Stomach (tissue), 9 donors: ENCODE measurements around the gene SLC16A5. TPM values are rescaled to one million over a fixed set of nuclear protein-coding genes. Genes with fewer than 3 reads are reported as not detected.
A peak's percentile ranks its signal among the peaks of the same experiment; 100 is the strongest.

Experiments
- DNase-seq, 2 donors: peaks; one replicate each; pipeline versions ENCODE4 v3.0.0 to v3.0.0-alpha.2; 2013 to 2019
- H3K27ac ChIP-seq, 5 donors: fragments of 200-600 bp in 4 of 5; sonication (generic) in 4 of 5; one replicate each; pipeline ENCODE4 v1.5.1; 2013 to 2019; ENCODE audit warnings: mild to moderate bottlenecking in 1 of 5, moderate library complexity in 1 of 5
- H3K27me3 ChIP-seq, 3 donors: fragments of 200-600 bp; sonication (generic); one replicate each; pipeline ENCODE4 v1.5.1; 2017 to 2019; ENCODE audit warnings: mixed run types in 1 of 3
- H3K36me3 ChIP-seq, 4 donors: fragments of 200-600 bp; sonication (generic); 1 replicate in 3 of 4; 2 replicates in 1 of 4; pipeline ENCODE4 v1.5.1; 2016 to 2019
- H3K4me1 ChIP-seq, 4 donors: fragments of 200-600 bp; sonication (generic); one replicate each; pipeline ENCODE4 v1.5.1; 2016 to 2019
- H3K4me3 ChIP-seq, 4 donors: fragments of 200-600 bp; sonication (generic) in 3 of 4; one replicate each; pipeline ENCODE4 v1.5.1; 2016 to 2019; ENCODE audit warnings: mild to moderate bottlenecking in 1 of 4
- H3K9me3 ChIP-seq, 4 donors: fragments of 200-600 bp; sonication (generic); one replicate each; pipeline ENCODE4 v1.5.1; 2016 to 2019
- EP300 ChIP-seq: sonication (generic); formaldehyde crosslinking; IDR thresholded peaks from one replicate; pipeline ENCODE4 v1.6.1; 2017; ENCODE audit warnings: antibody characterized with exemption
- POLR2A ChIP-seq, 4 donors: fragments of 450-650 bp; IDR thresholded peaks; one replicate each; pipeline ENCODE4 v1.6.1; 2016; ENCODE audit warnings: antibody characterized with exemption in 4 of 4, control low read depth in 2 of 4, mild to moderate bottlenecking in 1 of 4, moderate library complexity in 1 of 4
- POLR2AphosphoS5 ChIP-seq, 3 donors: sonication (generic); formaldehyde crosslinking; IDR thresholded peaks; one replicate each; pipeline ENCODE4 v1.6.1; 2016; ENCODE audit warnings: antibody characterized with exemption in 3 of 3
- WGBS, 5 donors: extraction: QIAGEN DNeasy Blood & Tissue Kit in 3 of 5; methylation state at CpG; one replicate each; pipeline versions ENCODE4 v1.1.5 to v1.1.7; 2013 to 2018; 5-methylcytosine and 5-hydroxymethylcytosine counted together
- intact Hi-C: fragments of 100-400 bp; cut with DNase I; formaldehyde crosslinking; loops from one replicate; pipeline ENCODE4 v1.15.1; 2023; ENCODE audit warnings: low total_unique reads
- polyA plus RNA-seq, 3 donors: library from polyadenylated mRNA; stranded (reverse); fragments of 200-250 nt; gene quantifications; one replicate each; pipeline ENCODE4 v1.2.3, GENCODE V29; 2013
- small RNA-seq, 4 donors: library from RNA; depleted of rRNA; stranded (forward); fragments of <200 nt; gene quantifications; one replicate each; pipeline ENCODE3, GENCODE V24; 2016
- total RNA-seq, 5 donors: library from RNA; depleted of rRNA; stranded (reverse); fragments of >200 nt; gene quantifications; one replicate each; pipeline versions ENCODE4 v1.1.0 to v1.2.3, GENCODE V29; 2014 to 2016
- TF ChIP-seq, protein P1 (sequence below), 7 experiments: fragments of 450-650 bp in 4 of 7; fragments of 200-600 bp in 3 of 7; sonication (generic) in 3 of 7; IDR thresholded peaks; one replicate each; pipeline ENCODE4 v1.5.1; 2016 to 2019; ENCODE audit warnings: antibody characterized with exemption in 7 of 7, control low read depth in 2 of 7, mild to moderate bottlenecking in 1 of 7
- donor health status: healthy with polysubstance abuse.
- donor health status: Bipolar disorder and iron deficiency.
- donor health status: healthy.

Gene SLC16A5
- total and polyA plus RNA-seq, 8 donors = 6.8 to 132 (median 36.5) TPM

- H3K27ac ChIP-seq = peak within 1 kb of the TSS; percentile 83 to 95 (median 89)
- TF ChIP-seq, protein P1, sequence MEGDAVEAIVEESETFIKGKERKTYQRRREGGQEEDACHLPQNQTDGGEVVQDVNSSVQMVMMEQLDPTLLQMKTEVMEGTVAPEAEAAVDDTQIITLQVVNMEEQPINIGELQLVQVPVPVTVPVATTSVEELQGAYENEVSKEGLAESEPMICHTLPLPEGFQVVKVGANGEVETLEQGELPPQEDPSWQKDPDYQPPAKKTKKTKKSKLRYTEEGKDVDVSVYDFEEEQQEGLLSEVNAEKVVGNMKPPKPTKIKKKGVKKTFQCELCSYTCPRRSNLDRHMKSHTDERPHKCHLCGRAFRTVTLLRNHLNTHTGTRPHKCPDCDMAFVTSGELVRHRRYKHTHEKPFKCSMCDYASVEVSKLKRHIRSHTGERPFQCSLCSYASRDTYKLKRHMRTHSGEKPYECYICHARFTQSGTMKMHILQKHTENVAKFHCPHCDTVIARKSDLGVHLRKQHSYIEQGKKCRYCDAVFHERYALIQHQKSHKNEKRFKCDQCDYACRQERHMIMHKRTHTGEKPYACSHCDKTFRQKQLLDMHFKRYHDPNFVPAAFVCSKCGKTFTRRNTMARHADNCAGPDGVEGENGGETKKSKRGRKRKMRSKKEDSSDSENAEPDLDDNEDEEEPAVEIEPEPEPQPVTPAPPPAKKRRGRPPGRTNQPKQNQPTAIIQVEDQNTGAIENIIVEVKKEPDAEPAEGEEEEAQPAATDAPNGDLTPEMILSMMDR (IDR thresholded peaks at IDR 0.05) = no peak
- TF ChIP-seq POLR2AphosphoS5 (IDR thresholded peaks at IDR 0.05) (peak; percentile 57 to 100 (median 99)), POLR2A (IDR thresholded peaks at IDR 0.05) (peak in 2 of 4 donors; percentile 85 to 98)
- no peaks in the 10 kb centered on the region for H3K9me3 ChIP-seq
- H3K4me3 ChIP-seq = peak within 1 kb of the TSS; percentile 82 to 96 (median 93)
- 2 to 3% (median 2%) methylated on average over 34 to 67 of the region's 67 CpGs for WGBS, 5 donors
- intact Hi-C loops = no loop called here
- peaks cover 8 to 54% (median 22%) of the 10 kb centered on the region in 4 donors for H3K4me1 ChIP-seq
- no peaks in the 10 kb centered on the region for H3K27me3 ChIP-seq
- no peaks in the 10 kb centered on the region for H3K36me3 ChIP-seq
- peak; percentile 99 to 100 for DNase-seq
Observed at GRCh38 chr17:75154195-75155106, 66.7 kb downstream of the SLC16A5 start, which contains the start of gene JPT1. Gene JPT1, minus strand, starts transcription at chr17:75154512. Its CDS starts 115 bp downstream, at chr17:75154397.

DNA sequence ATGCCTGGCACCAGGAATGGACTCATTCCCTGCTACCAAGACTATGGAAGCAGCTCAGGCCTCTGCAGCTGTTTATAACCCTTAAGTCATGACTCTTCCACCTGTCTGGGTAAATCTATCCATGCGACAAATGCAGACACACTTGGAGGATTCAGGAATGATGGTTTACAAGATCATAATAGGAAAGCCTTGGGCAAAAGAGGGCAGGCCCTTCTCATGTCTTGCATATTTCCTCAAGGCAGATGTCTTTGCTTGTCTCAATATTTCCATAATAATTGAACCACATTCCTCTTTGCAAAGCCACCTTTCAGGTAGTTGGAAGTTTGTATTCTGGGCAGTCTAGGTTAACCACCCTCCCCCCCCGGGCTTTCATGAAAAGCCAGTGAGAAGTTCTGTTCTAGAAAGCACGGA, 67.4 kb downstream of the SLC16A5 start:
- Histone ChIP-seq H3K4me1 (peaks cover 11 to 52% (median 22%) of the 10 kb centered on the region in 4 donors), H3K9me3 (no peaks in the 10 kb centered on the region), H3K4me3 (peak overlapping the region in 1 of 4 donors; percentile 96), H3K27ac (peak overlapping the region in 2 of 5 donors; percentile 85 to 95), H3K36me3 (no peaks in the 10 kb centered on the region), H3K27me3 (no peaks in the 10 kb centered on the region)
- intact Hi-C loops = no loop called here
- TF ChIP-seq POLR2A (IDR thresholded peaks at IDR 0.05) = no peak
- TF ChIP-seq EP300 = no peak
- TF ChIP-seq, protein P1 (IDR thresholded peaks at IDR 0.05) = no peak
- no peak for TF ChIP-seq POLR2AphosphoS5 (IDR thresholded peaks at IDR 0.05)
- WGBS, 5 donors = 80 to 92% (median 88%) methylated on average over 3 of the region's 3 CpGs
- DNase-seq = no peak

Small RNA genes lying within 50 kb of the gene (small RNA-seq; reads per million reads assigned to genes)
- gene AC111186.1 (0 reads per million in 4 donors), gene RF00019 (0 reads per million in 4 donors), gene RN7SL573P (0 reads per million in 4 donors)

Other genes starting within 250 kb of the SLC16A5 start
- under 1 TPM in 1 of 5 donors, not detected in 4; 0.55 TPM for gene GRIN2C, start 228.1 kb upstream of the SLC16A5 start, total RNA-seq
- gene GRIN2C, start 228.1 kb upstream of the SLC16A5 start, polyA plus RNA-seq = under 1 TPM in 1 of 3 donors, not detected in 2; 0.33 TPM
- 10 to 100 TPM in 3 of 5 donors, 1 to 10 TPM in 1, under 1 TPM in 1; 0.58 to 94.1 (median 15.4) TPM for gene FDXR, start 215.0 kb upstream of the SLC16A5 start, total RNA-seq
- 10 to 100 TPM in 2 of 3 donors, 1 to 10 TPM in 1; 8.6 to 21.1 (median 12.5) TPM for gene FDXR, start 215.0 kb upstream of the SLC16A5 start, polyA plus RNA-seq
- 1 to 10 TPM in 1 of 5 donors, not detected in 4; 1.8 TPM for gene FADS6, start 194.3 kb upstream of the SLC16A5 start, total RNA-seq
- under 1 TPM in 1 of 3 donors, not detected in 2; 0.50 TPM for gene FADS6, start 194.3 kb upstream of the SLC16A5 start, polyA plus RNA-seq
- gene USH1G, start 164.7 kb upstream of the SLC16A5 start, total RNA-seq = under 1 TPM in 1 of 5 donors, not detected in 4; 0.18 TPM
- gene USH1G, start 164.7 kb upstream of the SLC16A5 start, polyA plus RNA-seq = 1 to 10 TPM in 1 of 3 donors, not detected in 2; 1.0 TPM
- 1 to 10 TPM in 1 of 5 donors, not detected in 4; 3.2 TPM for gene OTOP2, start 163.7 kb upstream of the SLC16A5 start, total RNA-seq
- gene OTOP2, start 163.7 kb upstream of the SLC16A5 start, polyA plus RNA-seq = under 1 TPM in 1 of 3 donors, not detected in 2; 0.15 TPM
- gene OTOP3, start 152.1 kb upstream of the SLC16A5 start, total RNA-seq = under 1 TPM in 1 of 5 donors, not detected in 4; 0.18 TPM
- gene OTOP3, start 152.1 kb upstream of the SLC16A5 start, polyA plus RNA-seq = 1 to 10 TPM in 1 of 3 donors, not detected in 2; 2.6 TPM
- 100 to 1,000 TPM in 2 of 5 donors, 10 to 100 TPM in 3; 36.5 to 304 (median 94.5) TPM for gene HID1, start 115.2 kb upstream of the SLC16A5 start, total RNA-seq
- 10 to 100 TPM; 52.7 to 85.2 (median 69.5) TPM for gene HID1, start 115.2 kb upstream of the SLC16A5 start, polyA plus RNA-seq
- gene CDR2L, start 100.3 kb upstream of the SLC16A5 start, total RNA-seq = 10 to 100 TPM in 4 of 5 donors, 1 to 10 TPM in 1; 4.8 to 78.8 (median 11.7) TPM
- gene CDR2L, start 100.3 kb upstream of the SLC16A5 start, polyA plus RNA-seq = 10 to 100 TPM in 1 of 3 donors, 1 to 10 TPM in 2; 4.4 to 18.9 (median 6.1) TPM
- gene MRPL58, start 75.3 kb upstream of the SLC16A5 start, total RNA-seq = 10 to 100 TPM in 4 of 5 donors, 1 to 10 TPM in 1; 6.7 to 69.0 (median 29.2) TPM
- gene MRPL58, start 75.3 kb upstream of the SLC16A5 start, polyA plus RNA-seq = 10 to 100 TPM; 42.1 to 57.1 (median 48.7) TPM
- gene ATP5PD, start 41.0 kb upstream of the SLC16A5 start, total RNA-seq = 100 to 1,000 TPM in 4 of 5 donors, 10 to 100 TPM in 1; 77.0 to 307 (median 205) TPM
- gene ATP5PD, start 41.0 kb upstream of the SLC16A5 start, polyA plus RNA-seq = 100 to 1,000 TPM; 474 to 681 (median 546) TPM
- gene KCTD2, start 40.7 kb upstream of the SLC16A5 start, total RNA-seq = 10 to 100 TPM in 4 of 5 donors, 1 to 10 TPM in 1; 9.9 to 25.8 (median 12.5) TPM
- gene KCTD2, start 40.7 kb upstream of the SLC16A5 start, polyA plus RNA-seq = 10 to 100 TPM; 10.6 to 13.1 (median 11.2) TPM
- gene ARMC7, start 22.0 kb downstream of the SLC16A5 start, total RNA-seq = 10 to 100 TPM in 4 of 5 donors, 1 to 10 TPM in 1; 2.2 to 26.8 (median 13.9) TPM
- 10 to 100 TPM in 2 of 3 donors, 1 to 10 TPM in 1; 9.6 to 10.8 (median 10.7) TPM for gene ARMC7, start 22.0 kb downstream of the SLC16A5 start, polyA plus RNA-seq
- 100 to 1,000 TPM in 3 of 5 donors, 10 to 100 TPM in 2; 24.1 to 472 (median 150) TPM for gene NT5C, start 43.8 kb downstream of the SLC16A5 start, total RNA-seq
- 100 to 1,000 TPM in 2 of 3 donors, 10 to 100 TPM in 1; 60.5 to 120 (median 117) TPM for gene NT5C, start 43.8 kb downstream of the SLC16A5 start, polyA plus RNA-seq
- gene JPT1, start 66.6 kb downstream of the SLC16A5 start, total RNA-seq = 100 to 1,000 TPM in 1 of 5 donors, 10 to 100 TPM in 3, 1 to 10 TPM in 1; 8.0 to 217 (median 61.9) TPM
- gene JPT1, start 66.6 kb downstream of the SLC16A5 start, polyA plus RNA-seq = 100 to 1,000 TPM; 133 to 405 (median 227) TPM
- 10 to 100 TPM; 10.7 to 88.1 (median 53.6) TPM for gene SUMO2, start 95.0 kb downstream of the SLC16A5 start, total RNA-seq
- 100 to 1,000 TPM in 2 of 3 donors, 10 to 100 TPM in 1; 66.0 to 141 (median 130) TPM for gene SUMO2, start 95.0 kb downstream of the SLC16A5 start, polyA plus RNA-seq
- 100 to 1,000 TPM in 1 of 5 donors, 10 to 100 TPM in 4; 20.3 to 220 (median 29.2) TPM for gene NUP85, start 117.7 kb downstream of the SLC16A5 start, total RNA-seq
- 10 to 100 TPM; 21.5 to 52.1 (median 37.3) TPM for gene NUP85, start 117.7 kb downstream of the SLC16A5 start, polyA plus RNA-seq
- gene GGA3, start 173.7 kb downstream of the SLC16A5 start, total RNA-seq = 10 to 100 TPM in 4 of 5 donors, 1 to 10 TPM in 1; 9.5 to 94.5 (median 58.5) TPM
- 10 to 100 TPM; 10.2 to 18.3 (median 11.8) TPM for gene GGA3, start 173.7 kb downstream of the SLC16A5 start, polyA plus RNA-seq
- gene MRPS7, start 173.9 kb downstream of the SLC16A5 start, total RNA-seq = 100 to 1,000 TPM in 1 of 5 donors, 10 to 100 TPM in 3, 1 to 10 TPM in 1; 6.7 to 136 (median 37.9) TPM
- gene MRPS7, start 173.9 kb downstream of the SLC16A5 start, polyA plus RNA-seq = 10 to 100 TPM; 53.3 to 69.4 (median 69.0) TPM
- gene MIF4GD, start 183.3 kb downstream of the SLC16A5 start, total RNA-seq = 10 to 100 TPM in 2 of 5 donors, 1 to 10 TPM in 3; 3.5 to 12.5 (median 7.7) TPM
- gene MIF4GD, start 183.3 kb downstream of the SLC16A5 start, polyA plus RNA-seq = 10 to 100 TPM; 12.2 to 14.7 (median 12.9) TPM
- gene SLC25A19, start 201.5 kb downstream of the SLC16A5 start, total RNA-seq = 10 to 100 TPM in 2 of 5 donors, 1 to 10 TPM in 3; 2.3 to 40.6 (median 6.4) TPM
- 10 to 100 TPM in 2 of 3 donors, 1 to 10 TPM in 1; 8.1 to 16.5 (median 11.7) TPM for gene SLC25A19, start 201.5 kb downstream of the SLC16A5 start, polyA plus RNA-seq